Astrocyte (in vitro differentiated cells and primary cell): ENCODE measurements around the gene HECTD4.

Experiments used
- CTCF ChIP-seq: IDR thresholded peaks from 2 replicates; pipeline ENCODE4 v1.5.1; 2011; ENCODE audit warnings: low read depth, mild to moderate bottlenecking, inconsistent platforms, low read length, moderate library complexity; ENCODE audit not compliant: insufficient read depth
- EZH2 ChIP-seq: IDR thresholded peaks from 2 replicates; pipeline ENCODE4 v1.6.1; 2012; ENCODE audit warnings: mild to moderate bottlenecking, low read length, inconsistent platforms; ENCODE audit not compliant: insufficient read depth

- no peak for TF ChIP-seq CTCF
- TF ChIP-seq EZH2 = no peak
These were observed 36.0 kb downstream of the HECTD4 start for GRCh38 chr12:112346194-112346593.
